ENCODE data around the gene CHURC1. TPM values are rescaled to one million over a fixed set of nuclear protein-coding genes. Genes with fewer than 3 reads are reported as not detected.

The CHURC1 gene
- total and polyA plus RNA-seq, 2 of the 8 experiments (the other 6 are each of a cell fraction or from before 2014, with no cell fraction given): 50.2 to 59.3 TPM

DNA sequence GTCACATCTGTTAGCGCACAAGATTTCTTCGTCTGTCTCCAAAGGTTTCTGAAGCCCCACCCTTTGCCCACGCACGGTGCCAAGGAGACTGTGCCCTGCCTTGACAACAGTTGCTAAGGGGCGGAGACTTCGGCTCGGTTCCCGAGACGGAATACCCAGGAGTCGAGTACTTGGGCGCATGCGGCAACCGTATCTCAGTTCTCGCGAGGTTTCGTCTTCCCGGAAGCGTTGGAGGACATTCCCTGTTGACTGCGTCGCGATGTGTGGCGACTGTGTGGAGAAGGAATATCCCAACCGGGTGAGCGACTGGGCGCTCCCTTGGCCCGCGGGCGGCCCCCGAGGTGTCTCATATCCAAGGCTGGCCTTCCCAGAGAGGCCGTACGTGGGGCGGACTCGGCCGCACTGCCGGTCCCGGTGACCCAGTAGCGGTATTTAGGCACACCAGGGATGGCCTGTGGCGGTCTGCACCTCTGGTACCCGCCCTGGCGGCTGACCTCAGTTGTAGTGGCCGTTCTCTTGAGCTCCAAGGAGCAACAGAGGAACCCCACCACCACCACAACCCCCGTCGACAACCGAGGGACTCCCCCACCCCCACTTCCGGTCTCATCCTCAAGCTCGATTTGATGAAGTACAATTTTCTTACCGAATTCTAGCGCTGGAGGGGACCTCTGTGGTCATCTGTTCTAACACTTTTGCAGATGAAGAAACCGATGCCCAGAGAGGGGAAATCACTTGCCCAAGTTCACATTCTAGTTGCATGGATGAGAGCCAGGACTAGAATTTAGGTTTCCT is at the start of gene CHURC1 (continued):
- TF ChIP-seq POLR2A (IDR thresholded peaks at IDR 0.05; ENCODE audit: control extremely low read depth in 1 of 2, low read depth in 2 of 2, low read length in 2 of 2) (peak in 1 of 2 experiments; percentile 97; a peak in 2 of 3 replicates), TCF12 (IDR thresholded peaks at IDR 0.05; ENCODE audit: low read depth, low read length) (no peak), TEAD4 (IDR thresholded peaks at IDR 0.05; ENCODE audit: low read depth, low read length) (peak; percentile 46), EP300 (IDR thresholded peaks at IDR 0.05; ENCODE audit: borderline replicate concordance in 1 of 2, low read depth in 2 of 2, low read length in 2 of 2) (no peak), RBBP5 (IDR thresholded peaks at IDR 0.05; ENCODE audit: borderline replicate concordance, low read depth, low read length) (0 out of 2 replicates have a peak, but pooled peaks have one; percentile 86), CBX5 (IDR thresholded peaks at IDR 0.05; ENCODE audit: low read depth, low read length) (no peak), ASH2L (IDR thresholded peaks at IDR 0.05; ENCODE audit: low read length) (peak; percentile 97), CHD2 (IDR thresholded peaks at IDR 0.05; ENCODE audit: low read length) (peak; percentile 97), PHF8 (conservative IDR thresholded peaks at IDR 0.05; ENCODE audit: low read depth, low read length) (peak; percentile 97), POLR2AphosphoS5 (IDR thresholded peaks at IDR 0.05; ENCODE audit: low read depth, low read length) (peak; percentile 99), NRF1 (IDR thresholded peaks at IDR 0.05; ENCODE audit: low read depth, low read length) (no peak), FOSL1 (IDR thresholded peaks at IDR 0.05; ENCODE audit: insufficient read depth, low read depth, low read length) (no peak), TAF1 (IDR thresholded peaks at IDR 0.05; ENCODE audit: low read depth, low read length) (peak; percentile 88)
- TF ChIP-seq, protein P1, sequence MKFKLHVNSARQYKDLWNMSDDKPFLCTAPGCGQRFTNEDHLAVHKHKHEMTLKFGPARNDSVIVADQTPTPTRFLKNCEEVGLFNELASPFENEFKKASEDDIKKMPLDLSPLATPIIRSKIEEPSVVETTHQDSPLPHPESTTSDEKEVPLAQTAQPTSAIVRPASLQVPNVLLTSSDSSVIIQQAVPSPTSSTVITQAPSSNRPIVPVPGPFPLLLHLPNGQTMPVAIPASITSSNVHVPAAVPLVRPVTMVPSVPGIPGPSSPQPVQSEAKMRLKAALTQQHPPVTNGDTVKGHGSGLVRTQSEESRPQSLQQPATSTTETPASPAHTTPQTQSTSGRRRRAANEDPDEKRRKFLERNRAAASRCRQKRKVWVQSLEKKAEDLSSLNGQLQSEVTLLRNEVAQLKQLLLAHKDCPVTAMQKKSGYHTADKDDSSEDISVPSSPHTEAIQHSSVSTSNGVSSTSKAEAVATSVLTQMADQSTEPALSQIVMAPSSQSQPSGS (IDR thresholded peaks at IDR 0.05; ENCODE audit: low read length): no peak
- TF ChIP-seq, protein P2, sequence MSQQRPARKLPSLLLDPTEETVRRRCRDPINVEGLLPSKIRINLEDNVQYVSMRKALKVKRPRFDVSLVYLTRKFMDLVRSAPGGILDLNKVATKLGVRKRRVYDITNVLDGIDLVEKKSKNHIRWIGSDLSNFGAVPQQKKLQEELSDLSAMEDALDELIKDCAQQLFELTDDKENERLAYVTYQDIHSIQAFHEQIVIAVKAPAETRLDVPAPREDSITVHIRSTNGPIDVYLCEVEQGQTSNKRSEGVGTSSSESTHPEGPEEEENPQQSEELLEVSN (IDR thresholded peaks at IDR 0.05): 0 out of 2 replicates have a peak, but pooled peaks have one; percentile 30
- TF ChIP-seq, protein P3, sequence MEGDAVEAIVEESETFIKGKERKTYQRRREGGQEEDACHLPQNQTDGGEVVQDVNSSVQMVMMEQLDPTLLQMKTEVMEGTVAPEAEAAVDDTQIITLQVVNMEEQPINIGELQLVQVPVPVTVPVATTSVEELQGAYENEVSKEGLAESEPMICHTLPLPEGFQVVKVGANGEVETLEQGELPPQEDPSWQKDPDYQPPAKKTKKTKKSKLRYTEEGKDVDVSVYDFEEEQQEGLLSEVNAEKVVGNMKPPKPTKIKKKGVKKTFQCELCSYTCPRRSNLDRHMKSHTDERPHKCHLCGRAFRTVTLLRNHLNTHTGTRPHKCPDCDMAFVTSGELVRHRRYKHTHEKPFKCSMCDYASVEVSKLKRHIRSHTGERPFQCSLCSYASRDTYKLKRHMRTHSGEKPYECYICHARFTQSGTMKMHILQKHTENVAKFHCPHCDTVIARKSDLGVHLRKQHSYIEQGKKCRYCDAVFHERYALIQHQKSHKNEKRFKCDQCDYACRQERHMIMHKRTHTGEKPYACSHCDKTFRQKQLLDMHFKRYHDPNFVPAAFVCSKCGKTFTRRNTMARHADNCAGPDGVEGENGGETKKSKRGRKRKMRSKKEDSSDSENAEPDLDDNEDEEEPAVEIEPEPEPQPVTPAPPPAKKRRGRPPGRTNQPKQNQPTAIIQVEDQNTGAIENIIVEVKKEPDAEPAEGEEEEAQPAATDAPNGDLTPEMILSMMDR (IDR thresholded peaks at IDR 0.05; ENCODE audit: control extremely low read depth in 1 of 3, insufficient read depth in 1 of 3, low read depth in 1 of 3, low read length in 3 of 3): peak in 1 of 3 experiments; percentile 9; a peak in 1 of 4 replicates
